GM13977 (cell line): ENCODE measurements around the gene SEPTIN5.

Experiments used
- DNase-seq: peaks from one replicate; pipeline ENCODE4 v3.0.0; 2012; ENCODE audit warnings: low spot score
- CTCF ChIP-seq: IDR thresholded peaks from 2 replicates; pipeline ENCODE4 v1.5.1; 2012; ENCODE audit warnings: mild to moderate bottlenecking, control low read depth; ENCODE audit not compliant: insufficient read depth; ENCODE audit errors: extremely low read depth, missing control alignments
- in situ Hi-C: fragments of 300-500 bp; cut with MboI; formaldehyde crosslinking; loops from one replicate; pipeline ENCODE4 v1.12.0; 2022; ENCODE audit warnings: low sequenced_read_pairs, low pct_unique_long_range_greater_than_20kb, mixed read lengths, inconsistent platforms; ENCODE audit not compliant: unreplicated experiment

Gene SEPTIN5

GRCh38 chr22:19731361-19732135, 17.2 kb downstream of the SEPTIN5 start:
- in situ Hi-C loops = no loop called here
- TF ChIP-seq CTCF = no peak
- no peak for DNase-seq

- in situ Hi-C loops = no loop called here
- no peak for DNase-seq
- TF ChIP-seq CTCF = no peak
These were observed 18.3 kb downstream of the SEPTIN5 start for GRCh38 chr22:19732403-19733113.

- in situ Hi-C loops = no loop called here
- TF ChIP-seq CTCF = no peak
- DNase-seq = no peak
These were observed 19.5 kb downstream of the SEPTIN5 start for GRCh38 chr22:19733755-19734154.

- TF ChIP-seq CTCF = no peak
- no peak for DNase-seq
- in situ Hi-C loops = no loop called here
These were observed 19.9 kb downstream of the SEPTIN5 start for GRCh38 chr22:19734163-19734562.

GRCh38 chr22:19734837-19735382, 20.6 kb downstream of the SEPTIN5 start:
- in situ Hi-C loops = no loop called here
- no peak for DNase-seq
- no peak for TF ChIP-seq CTCF

- TF ChIP-seq CTCF = no peak
- in situ Hi-C loops = no loop called here
- no peak for DNase-seq
These were observed 21.6 kb downstream of the SEPTIN5 start for GRCh38 chr22:19735665-19736510.
